ENCODE results near the gene ZC3H7A. TPM values are rescaled to one million over a fixed set of nuclear protein-coding genes. Genes with fewer than 3 reads are reported as not detected.
A peak's percentile ranks its signal among the peaks of the same experiment; 100 is the strongest.

Gene ZC3H7A
- total RNA-seq, 1 donor from 2014 or later: 163 TPM

DNA sequence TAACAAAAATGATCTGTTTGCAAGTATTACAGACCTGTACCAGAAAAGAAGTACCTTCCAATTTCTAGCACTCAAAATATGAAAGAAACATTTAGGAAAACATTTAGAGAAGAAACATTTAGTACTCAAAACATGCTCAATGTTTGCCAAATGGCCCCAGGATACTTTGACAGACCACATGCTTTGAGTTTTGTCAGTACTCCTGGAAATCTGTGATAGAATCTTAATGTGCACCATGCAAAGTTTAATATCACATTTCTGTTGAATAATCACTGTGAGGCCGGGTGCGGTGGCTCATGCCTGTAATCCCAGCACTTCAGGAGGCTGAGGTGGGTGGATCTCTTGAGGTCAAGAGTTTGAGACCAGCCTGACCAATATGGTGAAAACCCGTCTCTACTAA, 8.5 kb upstream of the ZC3H7A start:
- TF ChIP-seq, protein P1, sequence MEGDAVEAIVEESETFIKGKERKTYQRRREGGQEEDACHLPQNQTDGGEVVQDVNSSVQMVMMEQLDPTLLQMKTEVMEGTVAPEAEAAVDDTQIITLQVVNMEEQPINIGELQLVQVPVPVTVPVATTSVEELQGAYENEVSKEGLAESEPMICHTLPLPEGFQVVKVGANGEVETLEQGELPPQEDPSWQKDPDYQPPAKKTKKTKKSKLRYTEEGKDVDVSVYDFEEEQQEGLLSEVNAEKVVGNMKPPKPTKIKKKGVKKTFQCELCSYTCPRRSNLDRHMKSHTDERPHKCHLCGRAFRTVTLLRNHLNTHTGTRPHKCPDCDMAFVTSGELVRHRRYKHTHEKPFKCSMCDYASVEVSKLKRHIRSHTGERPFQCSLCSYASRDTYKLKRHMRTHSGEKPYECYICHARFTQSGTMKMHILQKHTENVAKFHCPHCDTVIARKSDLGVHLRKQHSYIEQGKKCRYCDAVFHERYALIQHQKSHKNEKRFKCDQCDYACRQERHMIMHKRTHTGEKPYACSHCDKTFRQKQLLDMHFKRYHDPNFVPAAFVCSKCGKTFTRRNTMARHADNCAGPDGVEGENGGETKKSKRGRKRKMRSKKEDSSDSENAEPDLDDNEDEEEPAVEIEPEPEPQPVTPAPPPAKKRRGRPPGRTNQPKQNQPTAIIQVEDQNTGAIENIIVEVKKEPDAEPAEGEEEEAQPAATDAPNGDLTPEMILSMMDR (IDR thresholded peaks at IDR 0.05): no peak
- Mint-ChIP-seq H3K4me1 (peaks cover 21% of the 10 kb centered on the region), H3K4me3 (no peak overlapping the region), H3K9me3 (no peaks in the 10 kb centered on the region), H3K27ac (no peak overlapping the region), H3K36me3 (ENCODE audit: low read depth) (peaks cover 2% of the 10 kb centered on the region), H3K27me3 (no peaks in the 10 kb centered on the region)
- POLR2A ChIA-PET: no interaction called here
- intact Hi-C loops (cut with micrococcal nuclease): no loop called here
- CTCF ChIA-PET: interaction anchor here (0.6 kb wide), 1 partner anchor 167 kb away, joined by 3 read pairs; no protein-coding TSS in a partner anchor
- DNase-seq (no peak), ATAC-seq (ENCODE audit: low read depth) (no peak)

DNA sequence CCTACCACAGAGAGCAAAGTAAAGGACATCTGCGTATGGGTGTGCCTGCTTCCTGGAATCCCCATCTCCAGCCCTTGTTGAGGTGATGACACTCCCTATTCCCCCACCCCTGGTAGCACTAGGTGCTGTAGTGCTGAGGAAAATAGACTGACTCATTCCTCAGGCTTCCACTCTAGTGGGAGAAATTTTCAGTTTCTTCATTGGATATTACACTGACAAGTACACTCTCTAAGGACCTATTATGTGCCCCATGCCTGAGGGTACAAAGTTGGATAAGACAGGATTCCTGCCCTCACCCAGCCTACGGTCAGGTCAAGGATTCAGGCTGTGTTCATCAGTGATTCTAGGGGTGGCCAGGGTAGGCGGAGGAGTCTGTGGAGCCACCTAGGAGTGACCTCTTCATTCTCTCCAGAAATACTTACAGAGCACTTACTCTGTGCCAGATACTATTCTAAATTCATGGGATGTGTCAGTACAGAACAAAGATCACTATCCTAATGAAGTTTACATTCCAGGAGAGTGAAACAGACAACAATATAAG, 4.5 kb upstream of the ZC3H7A start:
- Mint-ChIP-seq H3K27me3 (no peaks in the 10 kb centered on the region), H3K36me3 (ENCODE audit: low read depth) (peaks cover 8% of the 10 kb centered on the region), H3K9me3 (no peaks in the 10 kb centered on the region), H3K27ac (no peak overlapping the region), H3K4me1 (peaks cover 36% of the 10 kb centered on the region), H3K4me3 (no peak overlapping the region)
- TF ChIP-seq, protein P1 (IDR thresholded peaks at IDR 0.05): no peak
- DNase-seq (no peak), ATAC-seq (ENCODE audit: low read depth) (no peak)
- intact Hi-C loops (cut with micrococcal nuclease): no loop called here
- CTCF ChIA-PET: no interaction called here
- POLR2A ChIA-PET: no interaction called here

DNA sequence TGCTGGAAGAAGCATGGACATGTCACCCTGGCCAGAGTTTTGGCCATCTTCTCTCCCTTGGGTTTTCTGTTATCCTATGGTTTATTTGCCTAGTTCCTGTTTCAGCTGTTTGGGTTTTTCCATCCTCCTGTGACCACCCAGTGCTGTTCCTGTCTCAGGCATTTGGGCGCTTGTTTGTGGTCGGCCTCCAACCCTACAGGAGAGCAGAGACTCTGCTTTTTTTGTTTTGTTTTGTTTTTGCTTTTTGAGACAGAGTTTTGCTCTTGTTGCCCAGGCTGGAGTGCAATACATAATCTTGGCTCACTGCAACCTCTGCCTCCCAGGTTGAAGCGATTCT, 3.3 kb upstream of the ZC3H7A start:
- peaks cover 44% of the 10 kb centered on the region for H3K4me1 Mint-ChIP-seq
- peaks cover 16% of the 10 kb centered on the region for H3K36me3 Mint-ChIP-seq (ENCODE audit: low read depth)
- ChIA-PET CTCF (interaction anchor here (1.8 kb wide), 1 partner anchor 10 kb away, joined by 4 read pairs; no protein-coding TSS in a partner anchor), POLR2A (interaction anchor here (1.0 to 10.9 kb wide), 4 partner anchors 10 to 59 kb away, joined by 3 to 182 read pairs (median 116); partner anchors contain the start of gene TXNDC11)
- TF ChIP-seq, protein P1 (IDR thresholded peaks at IDR 0.05): no peak
- no peak for DNase-seq
- H3K27ac Mint-ChIP-seq: no peak overlapping the region
- H3K4me3 Mint-ChIP-seq: peak overlapping the region; percentile 95
- no peak for ATAC-seq (ENCODE audit: low read depth)
- H3K9me3 Mint-ChIP-seq: no peaks in the 10 kb centered on the region
- intact Hi-C loops (cut with micrococcal nuclease): no loop called here
- no peaks in the 10 kb centered on the region for H3K27me3 Mint-ChIP-seq

DNA sequence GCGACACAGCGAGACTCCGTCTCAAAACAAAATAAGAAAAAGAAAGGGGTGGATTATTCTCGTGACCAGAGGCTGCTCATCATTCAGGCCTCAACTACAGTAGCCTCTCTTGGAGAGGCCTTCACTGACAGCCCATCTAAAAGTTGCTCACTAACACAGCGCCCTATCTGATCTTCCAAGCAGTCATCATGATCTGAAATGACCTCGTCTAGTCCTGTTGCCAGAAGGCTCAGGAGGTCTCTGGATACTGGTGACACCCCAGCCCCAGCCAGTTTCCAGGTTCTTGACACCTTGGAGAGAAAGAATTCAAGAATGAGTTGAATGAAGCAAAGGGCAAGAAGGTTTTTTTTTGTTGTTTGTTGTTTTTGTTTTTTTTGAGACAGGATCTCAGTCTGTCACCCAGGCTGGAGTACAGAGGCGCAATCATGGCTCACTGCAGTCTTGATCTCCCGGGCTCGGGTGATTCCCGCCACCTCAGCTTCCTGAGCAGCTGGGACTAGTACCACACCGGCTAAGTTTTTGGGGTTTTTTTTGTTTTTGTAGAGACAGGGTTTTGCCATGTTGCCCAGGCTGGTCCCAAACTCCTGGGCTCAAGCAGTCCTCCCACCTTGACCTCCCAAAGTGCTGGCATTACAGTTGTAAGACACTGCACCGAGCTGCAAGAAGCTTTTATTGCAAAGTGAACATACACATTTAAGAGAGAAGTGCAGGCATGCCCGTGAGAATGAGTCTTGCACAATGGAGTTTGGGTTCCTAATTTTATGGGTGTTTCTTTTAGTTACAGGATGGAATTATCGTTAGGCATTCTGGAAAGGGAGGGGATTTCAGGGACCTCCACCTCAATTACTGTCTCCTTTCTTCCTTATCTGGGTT, 2.7 kb upstream of the ZC3H7A start:
- no peak for DNase-seq
- H3K27me3 Mint-ChIP-seq: no peaks in the 10 kb centered on the region
- intact Hi-C loops (cut with micrococcal nuclease): loop anchor here (5.0 kb wide), 1 partner anchor 852 kb away; no protein-coding TSS in a partner anchor
- POLR2A ChIA-PET: interaction anchor here (0.7 to 10.9 kb wide), 7 partner anchors 9 to 213 kb away, joined by 3 to 182 read pairs (median 51); partner anchors contain the start of genes LITAF and TXNDC11
- peaks cover 51% of the 10 kb centered on the region for H3K4me1 Mint-ChIP-seq
- TF ChIP-seq, protein P1 (IDR thresholded peaks at IDR 0.05): no peak
- peak overlapping the region; percentile 96 for H3K27ac Mint-ChIP-seq
- peaks cover 22% of the 10 kb centered on the region for H3K36me3 Mint-ChIP-seq (ENCODE audit: low read depth)
- peak overlapping the region; percentile 95 for H3K4me3 Mint-ChIP-seq
- H3K9me3 Mint-ChIP-seq: no peaks in the 10 kb centered on the region
- ATAC-seq (ENCODE audit: low read depth): no peak
- CTCF ChIA-PET: interaction anchor here (1.8 to 4.9 kb wide), 2 partner anchors 10 to 16 kb away, joined by 4 to 58 read pairs; no protein-coding TSS in a partner anchor

DNA sequence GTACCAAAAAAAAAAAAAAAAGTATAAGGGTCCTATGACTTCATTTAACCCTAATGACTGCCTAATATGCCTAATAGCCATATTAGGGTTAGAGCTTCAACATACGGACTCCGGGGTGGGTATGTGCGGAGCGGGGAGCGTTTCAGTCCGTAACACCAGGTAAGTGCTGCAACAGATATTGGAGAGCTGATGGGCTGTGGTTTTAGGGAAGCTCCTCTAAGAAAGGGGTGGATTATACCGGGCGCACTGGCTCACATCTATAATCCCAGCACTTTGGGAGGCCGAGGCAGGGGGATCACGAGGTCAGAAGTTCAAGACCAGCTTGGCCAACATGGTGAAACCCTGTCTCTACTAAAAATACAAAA, 1.9 kb upstream of the ZC3H7A start:
- POLR2A ChIA-PET: interaction anchor here (0.5 to 10.9 kb wide), 10 partner anchors 11 to 212 kb away, joined by 3 to 182 read pairs (median 16); partner anchors contain the start of genes LITAF, RSL1D1 and TXNDC11
- Mint-ChIP-seq H3K27ac (peak overlapping the region; percentile 96), H3K27me3 (no peaks in the 10 kb centered on the region), H3K9me3 (no peaks in the 10 kb centered on the region), H3K4me3 (peak overlapping the region; percentile 95), H3K36me3 (ENCODE audit: low read depth) (peaks cover 30% of the 10 kb centered on the region), H3K4me1 (peaks cover 58% of the 10 kb centered on the region)
- intact Hi-C loops (cut with micrococcal nuclease): loop anchor here (5.0 kb wide), 1 partner anchor 852 kb away; no protein-coding TSS in a partner anchor
- DNase-seq: no peak
- TF ChIP-seq, protein P1 (IDR thresholded peaks at IDR 0.05): no peak
- CTCF ChIA-PET: interaction anchor here (1.4 to 4.9 kb wide), 6 partner anchors 11 to 391 kb away, joined by 4 to 58 read pairs (median 6); partner anchors contain the start of gene TXNDC11
- ATAC-seq (ENCODE audit: low read depth): no peak
